ENCODE results near the gene WDFY3.

Gene WDFY3

GRCh38 chr4:84966382-84967242 lies at the start of gene WDFY3:
Gene WDFY3, minus strand, starts transcription at chr4:84966690. Its CDS starts 106,099 bp downstream, at chr4:84860591.
- peak; percentile 73 to 86 for DNase-seq

- DNase-seq, result no peak
Measured at GRCh38 chr4:85005865-85006377, 39.4 kb upstream of the WDFY3 start.

GRCh38 chr4:85000343-85000742 lies 33.9 kb upstream of the WDFY3 start:
- DNase-seq, result no peak

- DNase-seq, result no peak
Measured at GRCh38 chr4:84995386-84995785, 28.9 kb upstream of the WDFY3 start.

GRCh38 chr4:84994280-84994679 lies 27.8 kb upstream of the WDFY3 start:
- DNase-seq, result no peak

- DNase-seq, result no peak
Measured at GRCh38 chr4:84985952-84986351, 19.5 kb upstream of the WDFY3 start.

- DNase-seq, result no peak
Measured at GRCh38 chr4:84977396-84977795, 10.9 kb upstream of the WDFY3 start.

GRCh38 chr4:84973856-84974255 lies 7.4 kb upstream of the WDFY3 start:
- no peak for DNase-seq

GRCh38 chr4:84971319-84971932 lies 4.9 kb upstream of the WDFY3 start:
- DNase-seq, result no peak

- DNase-seq, result peak; percentile 16 to 39
Measured at GRCh38 chr4:84968925-84969324, 2.4 kb upstream of the WDFY3 start.

GRCh38 chr4:84967243-84967690 lies 777 bp upstream of the WDFY3 start:
- DNase-seq, result peak in 1 of 2 experiments; percentile 73

GRCh38 chr4:84965553-84966381 lies 723 bp downstream of the WDFY3 start:
- DNase-seq, result peak; percentile 23 to 30

GRCh38 chr4:84964995-84965552 lies 1.4 kb downstream of the WDFY3 start:
- no peak for DNase-seq

GRCh38 chr4:84962102-84962501 lies 4.4 kb downstream of the WDFY3 start:
- DNase-seq, result no peak

GRCh38 chr4:84958434-84958833 lies 8.1 kb downstream of the WDFY3 start:
- DNase-seq, result no peak

GRCh38 chr4:84957514-84958420 lies 8.7 kb downstream of the WDFY3 start:
- no peak for DNase-seq

GRCh38 chr4:84956014-84956413 lies 10.5 kb downstream of the WDFY3 start:
- DNase-seq, result no peak

- DNase-seq, result no peak
Measured at GRCh38 chr4:84954982-84955567, 11.4 kb downstream of the WDFY3 start.

- DNase-seq, result no peak
Measured at GRCh38 chr4:84952776-84953175, 13.7 kb downstream of the WDFY3 start.

GRCh38 chr4:84952004-84952403 lies 14.5 kb downstream of the WDFY3 start:
- no peak for DNase-seq

GRCh38 chr4:84948056-84948455 lies 18.4 kb downstream of the WDFY3 start:
- no peak for DNase-seq
